ENCODE data around the gene PCDH18.

The PCDH18 gene

DNA sequence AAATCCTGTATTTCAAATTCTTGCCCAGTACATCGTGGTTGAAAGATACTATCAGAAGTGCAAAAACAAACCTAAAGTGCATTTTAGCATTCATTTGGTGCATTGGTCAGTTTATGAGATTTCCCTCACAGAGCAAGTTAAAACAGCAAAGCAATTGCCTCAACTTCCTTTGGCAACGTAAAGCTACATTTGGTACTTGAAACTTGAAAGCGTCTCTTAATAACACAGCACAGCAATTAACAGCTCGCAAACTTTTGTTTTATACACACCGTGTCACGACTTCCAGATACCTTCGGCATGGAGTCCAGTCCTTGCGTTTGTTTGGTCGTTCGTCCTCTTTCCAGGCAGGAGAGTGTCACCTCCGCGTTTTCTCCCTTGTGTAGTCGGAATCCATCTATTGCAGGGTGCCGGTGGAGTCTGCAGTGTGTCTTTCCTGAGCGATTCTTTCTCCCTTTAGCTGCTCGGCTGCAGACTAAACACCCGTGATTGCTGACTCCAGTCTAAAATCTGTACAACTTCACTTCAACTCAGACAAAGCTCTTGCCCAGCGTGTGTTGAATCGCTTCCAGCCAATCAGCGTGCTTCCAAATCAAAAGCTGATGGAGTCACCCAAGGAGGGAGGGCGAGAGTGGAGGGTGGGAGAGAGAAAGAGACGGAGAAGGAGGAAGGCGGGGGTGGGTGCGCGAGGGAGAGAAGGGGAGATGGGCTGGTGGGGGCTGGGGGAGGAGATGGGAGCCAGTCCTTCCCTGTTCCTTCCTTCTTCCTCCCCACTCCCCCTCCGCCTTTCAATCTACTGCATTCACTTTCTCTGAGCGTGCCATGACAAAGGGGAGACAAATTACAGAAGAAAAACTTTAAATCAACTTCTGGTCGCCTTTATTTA is at the start of gene PCDH18:
TSS of gene PCDH18 (minus strand) at position 509 of the 883 bp plus-strand sequence. CDS start at position 103, 406 bp downstream.
- TF ChIP-seq CTCF (IDR thresholded peaks at IDR 0.05; ENCODE audit: low read depth, low read length, missing control alignments): no peak
- peak; percentile 100 for DNase-seq (ENCODE audit: extremely low read depth, low read depth)
- H3K4me3 ChIP-seq (replicated peaks; ENCODE audit: low read depth, low read length): peak within 1 kb of the TSS; percentile 79

DNA sequence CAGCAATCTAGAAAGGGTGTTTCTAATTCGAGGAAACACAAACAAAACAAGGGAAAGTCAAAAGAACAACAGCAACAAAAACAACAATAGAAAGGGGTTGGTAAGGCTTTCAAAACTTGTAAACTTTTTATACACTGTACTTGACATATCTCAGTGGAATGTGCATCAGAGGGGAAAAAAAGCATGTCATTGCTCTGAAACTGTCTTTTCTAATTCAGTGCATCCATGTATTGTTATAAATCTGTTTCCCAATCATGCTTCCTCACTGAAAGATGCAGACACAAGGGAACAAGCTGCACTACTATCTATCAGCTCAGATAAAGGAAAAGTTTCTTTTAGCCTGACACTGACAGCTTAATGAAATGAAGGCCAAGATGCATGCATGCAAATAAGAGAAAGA is 44.2 kb upstream of the PCDH18 start:
- no peak for TF ChIP-seq CTCF (IDR thresholded peaks at IDR 0.05; ENCODE audit: low read depth, low read length, missing control alignments)
- DNase-seq (ENCODE audit: extremely low read depth, low read depth): no peak
- no peak overlapping the region for H3K4me3 ChIP-seq (replicated peaks; ENCODE audit: low read depth, low read length)

- H3K4me3 ChIP-seq (replicated peaks; ENCODE audit: low read depth, low read length): no peak overlapping the region
- TF ChIP-seq CTCF (IDR thresholded peaks at IDR 0.05; ENCODE audit: low read depth, low read length, missing control alignments): no peak
- DNase-seq (ENCODE audit: extremely low read depth, low read depth): no peak
These were observed 40.4 kb upstream of the PCDH18 start for GRCh38 chr4:137572647-137573046.

DNA sequence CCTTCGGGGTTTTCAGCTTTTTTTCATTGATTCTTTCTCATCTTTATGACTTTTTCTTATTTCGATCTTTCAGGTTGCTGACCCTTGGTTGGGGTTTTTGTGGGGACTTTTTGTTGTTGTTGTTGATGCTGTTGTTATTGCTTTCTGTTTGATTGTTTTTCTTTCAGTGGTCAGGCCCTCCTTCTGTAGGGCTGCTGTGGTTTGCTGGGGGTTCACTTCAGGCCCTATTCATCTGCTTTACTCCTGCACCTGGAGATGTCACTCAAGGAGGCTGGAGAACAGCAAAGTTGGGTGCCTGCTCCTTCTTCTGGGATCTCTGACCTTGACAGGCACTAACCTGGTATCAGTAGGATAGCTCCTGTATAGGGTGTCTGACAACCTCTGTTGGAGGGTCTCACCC is 39.9 kb upstream of the PCDH18 start:
- DNase-seq (ENCODE audit: extremely low read depth, low read depth): no peak
- no peak for TF ChIP-seq CTCF (IDR thresholded peaks at IDR 0.05; ENCODE audit: low read depth, low read length, missing control alignments)
- H3K4me3 ChIP-seq (replicated peaks; ENCODE audit: low read depth, low read length): no peak overlapping the region

- peak; percentile 25 for DNase-seq (ENCODE audit: extremely low read depth, low read depth)
- no peak for TF ChIP-seq CTCF (IDR thresholded peaks at IDR 0.05; ENCODE audit: low read depth, low read length, missing control alignments)
These were observed 27.5 kb upstream of the PCDH18 start for GRCh38 chr4:137559801-137560200.

DNA sequence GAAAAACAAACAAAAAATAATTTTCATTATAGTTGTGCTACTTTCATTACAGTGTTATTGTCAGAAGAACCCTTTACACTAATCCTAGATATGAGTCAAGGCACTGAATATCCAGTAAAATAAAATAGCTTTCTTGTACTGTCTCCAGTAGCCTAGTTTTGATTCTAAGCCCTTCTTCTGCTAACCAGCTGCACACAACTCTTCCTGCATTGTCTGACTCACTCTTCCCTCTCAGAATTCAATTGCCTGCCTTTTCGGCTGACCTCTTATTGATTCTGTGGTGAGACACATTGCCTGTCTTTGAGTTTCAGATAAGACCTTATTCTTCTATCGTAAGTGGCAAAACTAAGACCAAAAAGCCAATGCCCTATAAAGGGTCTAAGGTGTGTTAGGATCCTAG is 26.7 kb upstream of the PCDH18 start:
- DNase-seq (ENCODE audit: extremely low read depth, low read depth): peak; percentile 43
- no peak overlapping the region for H3K4me3 ChIP-seq (replicated peaks; ENCODE audit: low read depth, low read length)
- no peak for TF ChIP-seq CTCF (IDR thresholded peaks at IDR 0.05; ENCODE audit: low read depth, low read length, missing control alignments)

More at GRCh38 chr4:137559801-137560200, 27.5 kb upstream of the PCDH18 start:
- H3K4me3 ChIP-seq (replicated peaks; ENCODE audit: low read depth, low read length): no peak overlapping the region
